NCI-H1930 (cell line): ENCODE measurements around the gene FAM76A.
"Not testable (repeated sequence)": the region's sequence is repeated elsewhere in the genome, so short reads cannot be mapped to it uniquely, and the experiment has no call there.

Experiments
- DNase-seq, 2 experiments: peaks; one replicate each; lab custom pipeline; 2025; lab: John Stamatoyannopoulos, UW

FAM76A gene

GRCh38 chr1:27778056-27778455 lies 52.3 kb downstream of the FAM76A start:
- DNase-seq = no peak

DNA sequence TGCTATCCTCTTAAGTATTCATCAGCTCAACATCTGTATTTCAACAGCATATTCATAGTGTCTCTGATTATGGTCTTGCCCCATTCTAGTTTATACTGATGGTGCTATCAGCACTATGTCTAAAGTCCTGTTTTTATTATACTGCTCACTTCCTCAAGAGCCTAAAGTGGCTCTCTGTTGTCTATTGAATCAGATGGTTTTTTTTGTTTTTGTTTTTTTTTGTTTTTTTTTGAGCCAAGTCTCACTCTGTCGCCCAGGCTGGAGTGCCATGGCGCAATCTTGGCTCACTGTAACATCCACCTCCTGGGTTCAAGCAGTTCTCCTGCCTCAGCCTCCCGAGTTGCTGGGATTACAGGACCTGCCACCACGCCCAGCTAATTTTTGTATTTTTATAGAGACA lies 53.4 kb downstream of the FAM76A start:
- no peak for DNase-seq

DNA sequence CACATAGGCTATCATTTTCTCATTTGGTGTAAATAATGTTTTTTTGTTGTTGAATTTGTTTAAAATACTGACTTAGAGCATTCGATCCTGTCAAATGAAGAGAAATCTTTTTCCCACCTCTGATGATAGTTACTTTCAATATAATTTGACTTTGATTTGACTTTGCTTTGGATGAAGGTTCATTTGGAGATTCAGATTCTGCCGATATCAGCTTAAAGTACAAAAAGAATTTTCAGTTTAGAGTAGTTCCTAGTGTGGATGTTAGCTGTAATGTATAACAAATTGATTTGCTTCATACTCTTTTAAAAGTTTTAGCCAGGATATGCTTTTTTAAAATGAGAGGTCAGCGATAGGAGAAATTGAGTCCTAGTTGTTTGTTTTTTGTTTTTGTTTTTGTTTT lies 57.2 kb downstream of the FAM76A start:
- no peak for DNase-seq

GRCh38 chr1:27784700-27785099 lies 58.9 kb downstream of the FAM76A start:
- no peak for DNase-seq

DNA sequence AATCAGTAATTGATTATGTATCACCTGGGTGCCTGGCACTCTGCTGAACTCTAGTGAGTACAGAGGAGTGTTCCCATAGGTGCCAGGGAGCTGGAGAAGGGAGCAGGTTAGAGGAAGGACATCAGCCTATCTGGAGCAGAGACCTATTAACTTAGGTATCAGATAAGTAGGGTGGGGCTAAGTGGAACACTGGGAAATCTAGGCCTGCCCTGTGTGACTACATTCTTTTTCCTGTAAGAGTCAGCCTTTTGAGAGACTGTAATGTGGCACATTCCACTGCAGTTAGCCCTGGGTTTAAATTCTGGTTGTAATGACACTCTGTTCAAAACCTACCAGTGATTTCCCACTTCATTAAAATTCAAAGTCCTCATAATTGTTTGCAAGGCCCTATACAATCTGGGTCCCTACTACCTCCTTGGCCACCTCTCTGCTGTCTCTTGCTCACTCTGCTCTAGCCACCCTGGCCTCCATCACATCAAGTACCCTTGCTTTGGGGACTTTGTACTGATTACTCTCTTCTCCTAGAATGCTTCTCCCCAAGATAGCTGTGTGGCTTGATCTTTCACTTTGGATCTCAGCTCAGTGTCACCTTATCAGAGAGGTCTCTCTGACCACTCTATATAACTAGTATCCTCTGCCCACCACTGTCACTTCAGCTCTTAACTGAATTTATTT lies 60.2 kb downstream of the FAM76A start:
- no peak for DNase-seq

- no peak for DNase-seq
These were observed 62.1 kb downstream of the FAM76A start for GRCh38 chr1:27787895-27788294.

- DNase-seq = no peak
These were observed 63.8 kb downstream of the FAM76A start for GRCh38 chr1:27789540-27790041.

DNA sequence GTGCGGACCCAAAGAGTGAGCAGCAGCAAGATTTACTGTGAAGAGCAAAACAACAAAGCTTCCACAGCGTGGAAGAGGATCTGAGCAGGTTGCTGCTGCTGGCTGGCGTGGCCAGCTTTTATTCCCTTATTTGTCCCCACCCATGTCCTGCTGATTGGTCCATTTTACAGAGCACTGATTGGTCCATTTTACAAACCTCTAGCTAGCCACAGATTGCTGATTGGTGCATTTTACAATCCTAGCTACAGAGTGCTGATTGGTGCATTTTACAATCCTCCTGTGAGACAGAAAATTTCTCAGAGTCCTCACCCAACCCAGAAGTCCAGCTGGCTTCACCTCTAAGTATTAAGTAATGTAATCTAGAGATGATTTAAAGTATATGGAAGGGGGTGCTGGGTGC lies 64.5 kb downstream of the FAM76A start:
- DNase-seq = not testable (repeated sequence)

DNA sequence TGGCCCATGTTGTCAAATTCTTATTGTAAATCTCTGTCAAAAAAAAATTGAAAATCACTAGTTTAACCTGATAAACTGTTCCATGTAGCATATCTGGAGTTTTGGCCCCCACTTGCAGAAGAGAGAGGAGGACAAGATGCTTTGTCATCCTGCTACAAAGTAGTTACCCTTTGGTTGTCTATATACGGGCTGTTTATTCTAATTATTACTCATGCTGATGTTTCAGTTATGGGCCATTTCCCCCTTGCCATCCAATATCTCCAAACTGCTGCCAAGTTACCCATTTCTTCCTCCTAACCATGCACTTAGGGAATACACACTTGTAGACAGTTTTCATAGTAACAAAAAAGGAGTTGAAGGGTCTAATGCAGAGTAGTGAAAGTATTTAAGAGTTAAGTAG lies 69.8 kb downstream of the FAM76A start:
- no peak for DNase-seq

GRCh38 chr1:27804791-27805190 lies 79.0 kb downstream of the FAM76A start:
- no peak for DNase-seq

DNA sequence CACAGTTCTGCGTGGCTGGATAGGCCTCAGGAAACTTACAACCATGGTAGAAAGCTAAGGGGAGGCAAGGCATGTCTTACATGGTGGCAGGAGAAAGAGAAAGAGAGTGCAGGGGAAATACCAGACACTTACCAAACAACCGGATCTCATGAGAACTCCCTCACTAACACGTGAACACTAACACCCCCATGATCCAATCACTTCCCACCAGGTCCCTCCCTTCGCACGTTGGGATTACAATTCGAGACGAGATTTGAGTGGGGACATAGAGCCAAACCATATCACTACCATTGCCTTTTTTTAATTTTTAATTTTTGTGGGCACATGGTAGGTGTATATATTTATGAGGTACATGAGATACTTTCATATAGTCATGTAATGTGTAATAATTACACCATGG lies 81.0 kb downstream of the FAM76A start:
- DNase-seq = no peak

GRCh38 chr1:27807385-27807784 lies 81.6 kb downstream of the FAM76A start:
- DNase-seq = no peak

GRCh38 chr1:27808131-27808530 lies 82.4 kb downstream of the FAM76A start:
- not testable (repeated sequence) for DNase-seq

GRCh38 chr1:27809883-27810282 lies 84.1 kb downstream of the FAM76A start:
- DNase-seq = no peak

- no peak for DNase-seq
These were observed 86.2 kb downstream of the FAM76A start for GRCh38 chr1:27811741-27812500.
